Activated naive CD4-positive, alpha-beta T cell treated with anti-CD3 and anti-CD28 coated beads for 36 hours (primary cell): Measurements from ENCODE around the gene TM9SF3. TPM values are rescaled to one million over a fixed set of nuclear protein-coding genes. Genes with fewer than 3 reads are reported as not detected.
"Not testable (repeated sequence)": the region's sequence is repeated elsewhere in the genome, so short reads cannot be mapped to it uniquely, and the experiment has no call there.

Source experiments
- CTCF ChIA-PET: fragments of 350-600 bp; sonication (Branson Sonifier 250); formaldehyde crosslinking; loops from one replicate; lab custom pipeline; 2021; ENCODE audit warnings: antibody characterized with exemption; lab: Charles Lee
- DNase-seq: peaks from one replicate; pipeline ENCODE4 v3.0.0-alpha.2; 2020
- H3K27ac Mint-ChIP-seq: one replicate; pipeline ENCODE4 v1.8.0; 2021; ENCODE audit warnings: mild to moderate bottlenecking, mixed read lengths
- H3K27me3 Mint-ChIP-seq: one replicate; pipeline ENCODE4 v1.8.0; 2021; ENCODE audit warnings: low read depth, mixed read lengths
- H3K36me3 Mint-ChIP-seq: one replicate; pipeline ENCODE4 v1.8.0; 2021; ENCODE audit warnings: low read depth, mixed read lengths
- H3K4me1 Mint-ChIP-seq: one replicate; pipeline ENCODE4 v1.8.0; 2021; ENCODE audit warnings: low read depth, mixed read lengths
- H3K4me3 Mint-ChIP-seq: one replicate; pipeline ENCODE4 v1.8.0; 2021; ENCODE audit warnings: mild to moderate bottlenecking, moderate library complexity, mixed read lengths
- H3K9me3 Mint-ChIP-seq: one replicate; pipeline ENCODE4 v1.8.0; 2021; ENCODE audit warnings: mixed read lengths
- intact Hi-C: fragments of 100-400 bp; cut with micrococcal nuclease; formaldehyde crosslinking; loops from one replicate; pipeline ENCODE4 v1.15.1; 2023
- total RNA-seq, 2 experiments: library from RNA; stranded (reverse); gene quantifications; one replicate each; pipeline ENCODE4 v1.2.3, GENCODE V29; 2021

Gene TM9SF3
- total RNA-seq, 2 experiments from 2014 or later, result 39.6 to 41.0 TPM

DNA sequence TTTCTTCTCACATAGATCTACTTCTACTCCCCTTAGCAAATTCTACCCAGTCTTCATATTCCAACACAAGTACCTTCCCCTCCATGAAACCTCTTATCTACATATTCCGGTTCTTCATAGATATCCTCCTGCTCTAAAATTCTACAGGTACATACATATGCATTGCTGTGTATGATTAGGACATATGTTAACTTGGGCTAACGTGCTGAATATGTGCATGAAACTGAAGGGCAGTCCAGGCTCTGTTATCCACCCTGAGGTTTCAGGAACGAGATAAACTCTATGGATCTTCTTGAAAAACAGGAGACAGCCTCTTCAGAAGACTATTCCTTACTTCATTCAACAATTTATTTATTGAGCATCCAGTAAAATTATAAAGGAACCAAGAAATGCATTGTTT lies 31.5 kb downstream of the TM9SF3 start:
- CTCF ChIA-PET, result interaction anchor here (1.5 to 1.6 kb wide), 2 partner anchors 10 to 161 kb away, joined by 4 to 5 read pairs; no protein-coding TSS in a partner anchor
- Mint-ChIP-seq H3K9me3 (no peaks in the 10 kb centered on the region), H3K4me3 (no peak overlapping the region), H3K27me3 (no peaks in the 10 kb centered on the region), H3K4me1 (no peaks in the 10 kb centered on the region), H3K27ac (no peak overlapping the region), H3K36me3 (peaks cover 16% of the 10 kb centered on the region)
- intact Hi-C loops, result no loop called here
- DNase-seq, result no peak

DNA sequence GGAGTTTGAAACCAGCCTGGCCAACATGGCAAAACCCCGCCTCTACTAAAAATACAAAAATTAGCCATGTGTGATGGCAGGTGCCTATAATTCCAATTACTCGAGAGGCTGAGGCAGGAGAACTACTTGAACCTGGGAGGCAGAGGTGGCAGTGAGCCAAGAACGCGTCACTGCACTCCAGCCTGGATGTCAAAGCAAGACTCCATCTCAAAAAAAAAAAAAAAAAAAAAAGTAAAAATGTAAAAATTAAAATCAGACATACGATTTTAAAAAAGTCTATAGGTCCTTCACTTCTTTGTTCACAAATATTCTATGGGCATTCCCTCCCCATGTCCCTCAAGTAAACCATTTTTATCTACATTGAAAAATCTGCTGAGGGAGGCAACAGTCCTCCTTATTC lies 38.2 kb downstream of the TM9SF3 start:
- CTCF ChIA-PET, result no interaction called here
- H3K9me3 Mint-ChIP-seq, result no peaks in the 10 kb centered on the region
- intact Hi-C loops, result no loop called here
- H3K27me3 Mint-ChIP-seq, result no peaks in the 10 kb centered on the region
- no peaks in the 10 kb centered on the region for H3K4me1 Mint-ChIP-seq
- no peak overlapping the region for H3K4me3 Mint-ChIP-seq
- H3K36me3 Mint-ChIP-seq, result peaks cover 40% of the 10 kb centered on the region
- DNase-seq, result no peak
- H3K27ac Mint-ChIP-seq, result no peak overlapping the region

DNA sequence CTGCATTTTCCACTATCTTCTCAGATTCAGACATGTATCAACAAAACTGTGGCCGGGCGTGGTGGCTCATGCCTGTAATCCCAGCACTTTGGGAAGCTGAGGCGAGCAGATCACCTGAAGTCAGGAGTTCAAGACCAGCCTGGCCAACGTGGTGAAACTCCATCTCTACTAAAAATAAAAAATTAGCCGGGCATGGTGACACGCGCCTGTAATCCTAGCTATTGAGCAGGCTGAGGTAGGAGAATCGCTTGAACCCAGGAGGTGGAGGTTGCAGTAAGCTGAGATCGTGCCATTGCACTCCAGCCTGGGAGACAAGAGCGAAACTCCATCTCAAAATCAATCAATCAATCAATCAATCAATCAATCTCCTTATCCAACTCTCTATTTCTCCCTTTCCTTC lies 41.3 kb downstream of the TM9SF3 start:
- DNase-seq, H3K4me1 Mint-ChIP-seq, H3K9me3 Mint-ChIP-seq, H3K27me3 Mint-ChIP-seq, H3K27ac Mint-ChIP-seq, H3K4me3 Mint-ChIP-seq, intact Hi-C loops: not testable (repeated sequence)
- CTCF ChIA-PET, result interaction anchor here (1.1 kb wide), 1 partner anchor 18 kb away, joined by 4 read pairs; no protein-coding TSS in a partner anchor
- H3K36me3 Mint-ChIP-seq, result peaks cover 49% of the 10 kb centered on the region

DNA sequence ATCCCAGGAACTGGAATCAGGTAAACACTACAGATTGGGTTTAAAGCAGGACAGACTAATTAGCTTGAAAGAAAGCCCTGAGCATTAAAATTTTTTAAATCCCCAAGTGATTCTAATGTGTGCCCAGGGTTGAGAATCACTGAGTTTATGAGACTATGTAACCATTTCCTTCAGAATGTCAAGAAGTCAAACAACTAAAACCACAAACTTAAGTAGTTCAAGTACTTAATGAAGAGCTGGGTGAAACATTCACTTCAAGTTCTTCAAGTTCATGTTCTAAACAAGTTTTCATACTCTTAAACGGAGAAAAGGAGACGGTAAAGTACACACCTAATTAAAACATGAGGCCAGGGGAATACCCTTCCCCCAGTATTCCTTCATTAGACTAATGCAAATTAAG lies 44.9 kb downstream of the TM9SF3 start:
- H3K4me1 Mint-ChIP-seq, result peaks cover 2% of the 10 kb centered on the region
- no peaks in the 10 kb centered on the region for H3K27me3 Mint-ChIP-seq
- peaks cover 47% of the 10 kb centered on the region for H3K36me3 Mint-ChIP-seq
- no peaks in the 10 kb centered on the region for H3K9me3 Mint-ChIP-seq
- H3K4me3 Mint-ChIP-seq, result no peak overlapping the region
- intact Hi-C loops, result no loop called here
- CTCF ChIA-PET, result interaction anchor here (1.7 kb wide), 1 partner anchor 167 kb away, joined by 9 read pairs; no protein-coding TSS in a partner anchor
- no peak for DNase-seq
- no peak overlapping the region for H3K27ac Mint-ChIP-seq

DNA sequence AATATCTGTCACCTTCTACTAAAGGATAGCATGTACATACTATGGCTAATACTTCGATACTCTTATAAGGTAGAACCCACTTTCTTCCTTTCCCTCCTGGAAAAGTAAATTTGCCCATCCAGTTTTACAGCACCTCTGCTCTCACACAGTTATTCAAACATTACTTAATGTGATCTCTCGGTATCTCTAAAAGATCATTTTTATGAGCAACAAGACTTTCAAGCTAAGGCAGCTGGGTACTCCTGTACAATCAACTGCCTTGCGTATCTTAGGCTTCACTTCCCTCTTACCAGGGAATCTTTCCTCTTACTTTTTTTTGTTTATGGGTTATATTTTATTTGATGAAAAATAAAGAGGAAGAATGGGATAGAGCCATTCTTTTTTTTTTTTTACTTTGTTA lies 46.6 kb downstream of the TM9SF3 start:
- Mint-ChIP-seq H3K9me3 (no peaks in the 10 kb centered on the region), H3K4me3 (no peak overlapping the region), H3K36me3 (peaks cover 34% of the 10 kb centered on the region), H3K27ac (no peak overlapping the region), H3K27me3 (no peaks in the 10 kb centered on the region), H3K4me1 (peaks cover 2% of the 10 kb centered on the region)
- intact Hi-C loops, result no loop called here
- CTCF ChIA-PET, result interaction anchor here (0.7 to 1.7 kb wide), 4 partner anchors 26 to 670 kb away, joined by 3 to 9 read pairs (median 4); partner anchors contain the start of gene TLL2
- no peak for DNase-seq

DNA sequence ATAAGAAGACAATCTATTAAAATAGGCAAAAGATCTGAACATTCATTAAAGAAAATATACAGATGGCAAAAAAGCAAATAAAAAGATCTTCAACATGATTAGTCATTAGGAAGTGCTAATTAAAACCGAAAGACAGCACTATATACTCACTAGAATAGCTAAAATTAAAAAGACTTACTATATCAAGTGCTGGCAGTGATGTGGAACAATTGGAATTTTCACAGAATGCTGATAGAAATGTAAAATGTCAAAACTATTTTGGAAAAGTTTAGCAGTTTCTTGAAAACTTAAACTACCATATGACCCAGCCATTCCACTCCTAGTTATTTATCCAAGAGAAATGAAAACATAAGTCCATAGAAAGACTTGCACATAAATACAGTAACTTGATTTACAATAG lies 48.1 kb downstream of the TM9SF3 start:
- Mint-ChIP-seq H3K4me3 (no peak overlapping the region), H3K27me3 (no peaks in the 10 kb centered on the region), H3K36me3 (peaks cover 31% of the 10 kb centered on the region), H3K27ac (no peak overlapping the region), H3K9me3 (no peaks in the 10 kb centered on the region), H3K4me1 (peaks cover 2% of the 10 kb centered on the region)
- CTCF ChIA-PET, result interaction anchor here (1.0 kb wide), 1 partner anchor 25 kb away, joined by 3 read pairs; the partner anchor contains the start of gene TLL2
- no peak for DNase-seq
- intact Hi-C loops, result no loop called here

DNA sequence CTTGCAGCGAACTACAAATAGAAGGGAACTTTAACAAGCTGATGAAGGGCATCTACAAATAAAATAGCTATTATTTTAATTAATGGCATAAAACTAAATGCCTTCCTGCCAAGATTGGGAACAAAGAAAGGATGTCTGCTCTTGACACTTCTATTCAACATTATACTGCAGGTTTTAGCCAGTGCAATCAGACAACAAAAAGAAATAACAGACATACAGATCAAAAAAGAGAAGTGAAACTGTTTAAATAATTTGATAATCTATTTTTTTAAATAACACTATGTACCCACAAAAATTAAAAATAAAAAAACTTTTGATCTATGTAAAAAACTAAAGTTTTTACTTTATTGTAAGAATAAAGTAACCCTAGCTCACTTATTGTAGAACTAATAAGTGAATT lies 50.7 kb downstream of the TM9SF3 start:
- Mint-ChIP-seq H3K27me3 (no peaks in the 10 kb centered on the region), H3K4me3 (no peak overlapping the region), H3K27ac (no peak overlapping the region), H3K36me3 (peaks cover 24% of the 10 kb centered on the region), H3K4me1 (peaks cover 4% of the 10 kb centered on the region), H3K9me3 (no peaks in the 10 kb centered on the region)
- no peak for DNase-seq
- CTCF ChIA-PET, result no interaction called here
- intact Hi-C loops, result no loop called here

DNA sequence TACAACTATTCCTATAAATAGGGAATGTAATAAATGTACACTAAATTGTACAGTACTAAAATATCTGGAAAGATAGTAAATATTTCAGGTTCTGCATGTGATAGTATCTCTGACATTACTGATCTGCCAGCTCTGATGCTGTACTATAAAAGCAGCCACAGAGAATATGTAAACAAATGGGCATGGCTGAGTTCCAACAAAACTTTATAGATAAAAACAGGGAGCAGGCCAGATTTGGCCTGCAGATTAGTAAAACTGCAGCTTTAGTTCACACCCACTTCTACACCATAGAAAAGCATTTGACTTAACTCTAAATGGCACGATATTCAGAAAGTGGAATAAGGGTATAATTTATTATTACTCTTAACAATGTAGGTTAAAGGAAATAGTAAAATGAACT lies 54.3 kb downstream of the TM9SF3 start:
- CTCF ChIA-PET, result no interaction called here
- Mint-ChIP-seq H3K9me3 (no peaks in the 10 kb centered on the region), H3K36me3 (peaks cover 21% of the 10 kb centered on the region), H3K27me3 (no peaks in the 10 kb centered on the region), H3K4me1 (peaks cover 4% of the 10 kb centered on the region), H3K27ac (no peak overlapping the region), H3K4me3 (no peak overlapping the region)
- DNase-seq, result no peak
- intact Hi-C loops, result no loop called here

DNA sequence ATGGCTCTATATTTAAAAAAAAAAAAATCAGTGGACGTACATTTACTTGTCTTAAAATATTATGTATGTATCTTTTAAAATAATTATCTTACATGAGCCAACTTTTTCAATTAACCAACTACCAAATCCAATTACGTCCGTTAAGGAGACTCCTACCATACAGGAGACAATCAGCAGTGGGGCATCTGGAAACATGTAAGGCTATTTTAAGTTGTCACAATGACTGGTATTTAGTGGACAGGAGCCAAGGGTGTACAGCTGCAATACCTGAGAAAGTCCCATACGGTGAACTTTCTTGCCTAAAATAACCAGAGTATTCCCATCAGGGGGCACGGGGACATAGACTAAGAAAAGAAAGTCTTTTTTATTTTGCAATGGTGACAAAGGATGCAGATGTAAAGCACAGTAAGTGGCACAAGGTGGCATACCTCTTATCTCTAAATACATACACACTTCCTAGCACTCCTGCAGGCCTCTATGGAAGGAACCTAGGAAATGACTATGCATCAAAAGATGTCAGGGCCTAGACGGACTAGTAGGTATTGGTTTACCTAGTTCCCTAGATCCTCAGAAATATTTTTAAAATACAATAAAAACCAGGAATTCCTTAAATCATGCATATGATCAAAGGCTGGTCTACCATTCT lies 57.1 kb downstream of the TM9SF3 start:
- intact Hi-C loops, result no loop called here

DNA sequence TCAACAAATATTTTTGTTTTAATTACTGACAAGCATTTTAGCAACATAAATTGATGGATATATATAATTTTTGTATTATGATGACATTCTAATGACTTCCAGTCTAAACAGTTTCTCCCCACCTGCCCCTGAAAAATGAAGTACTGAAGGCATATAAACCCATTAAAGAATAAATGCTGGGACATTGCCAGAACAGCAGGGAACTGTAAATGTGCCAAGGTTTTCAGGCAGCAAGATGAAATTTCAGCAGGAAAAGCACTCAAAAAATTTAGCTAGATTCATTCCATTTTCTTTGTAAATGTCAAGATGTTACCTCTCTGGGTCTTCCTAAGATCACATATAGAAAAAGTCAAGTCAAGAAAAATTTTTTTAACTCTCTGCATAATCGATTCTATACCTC lies 62.1 kb downstream of the TM9SF3 start:
- H3K4me1 Mint-ChIP-seq, result no peaks in the 10 kb centered on the region
- H3K27ac Mint-ChIP-seq, result no peak overlapping the region
- no peak for DNase-seq
- intact Hi-C loops, result no loop called here
- no peaks in the 10 kb centered on the region for H3K9me3 Mint-ChIP-seq
- no peaks in the 10 kb centered on the region for H3K27me3 Mint-ChIP-seq
- CTCF ChIA-PET, result no interaction called here
- H3K4me3 Mint-ChIP-seq, result no peak overlapping the region
- H3K36me3 Mint-ChIP-seq, result peaks cover 43% of the 10 kb centered on the region

More for the DNA sequence above, 57.1 kb downstream of the TM9SF3 start:
- Mint-ChIP-seq H3K9me3 (no peaks in the 10 kb centered on the region), H3K27ac (no peak overlapping the region), H3K4me1 (peaks cover 2% of the 10 kb centered on the region), H3K27me3 (no peaks in the 10 kb centered on the region), H3K36me3 (peaks cover 33% of the 10 kb centered on the region), H3K4me3 (no peak overlapping the region)
- CTCF ChIA-PET, result no interaction called here
- DNase-seq, result no peak

DNA sequence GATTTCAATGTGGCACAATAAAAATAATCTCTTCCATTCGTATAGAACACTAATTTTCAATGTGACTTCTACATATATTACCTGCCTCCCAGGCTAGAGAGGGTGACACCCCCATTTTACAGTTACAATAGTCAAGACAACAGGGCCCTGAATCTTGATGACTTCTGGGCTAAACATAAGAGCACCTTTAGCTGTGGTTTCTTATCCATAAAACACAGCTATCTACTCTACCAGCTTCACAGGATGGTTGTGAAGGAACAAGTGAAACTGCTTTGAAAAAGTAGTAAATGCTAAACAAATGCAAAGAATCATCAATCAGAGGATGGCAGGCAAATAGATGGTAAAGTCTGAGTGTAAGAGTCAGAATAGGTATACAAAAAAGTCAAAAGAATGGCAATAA lies 69.5 kb downstream of the TM9SF3 start:
- H3K27ac Mint-ChIP-seq, result no peak overlapping the region
- no peak for DNase-seq
- peaks cover 9% of the 10 kb centered on the region for H3K36me3 Mint-ChIP-seq
- peaks cover 31% of the 10 kb centered on the region for H3K27me3 Mint-ChIP-seq
- CTCF ChIA-PET, result interaction anchor here (0.7 kb wide), 1 partner anchor 120 kb away, joined by 3 read pairs; no protein-coding TSS in a partner anchor
- intact Hi-C loops, result no loop called here
- no peak overlapping the region for H3K4me3 Mint-ChIP-seq
- H3K4me1 Mint-ChIP-seq, result peaks cover 10% of the 10 kb centered on the region
- no peaks in the 10 kb centered on the region for H3K9me3 Mint-ChIP-seq

DNA sequence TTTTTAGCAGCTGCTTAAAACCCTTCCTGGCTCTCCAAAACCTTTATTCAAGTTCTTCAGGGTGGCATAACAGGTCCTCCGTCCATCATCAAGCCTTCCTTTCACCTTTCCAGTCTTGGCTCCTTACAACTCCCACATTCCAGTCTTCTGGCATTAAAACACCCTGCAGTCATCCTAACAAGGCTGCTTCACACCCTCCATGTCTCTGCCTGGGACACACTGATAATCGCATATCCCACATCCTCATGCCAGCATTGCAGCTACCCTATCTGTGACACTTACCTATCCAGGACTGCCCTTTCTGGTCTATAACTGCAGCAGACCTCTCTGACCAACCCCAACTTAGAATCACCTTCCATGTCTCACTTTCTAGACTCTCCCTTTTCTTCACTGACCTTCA lies 70.5 kb downstream of the TM9SF3 start:
- CTCF ChIA-PET, result no interaction called here

More for the DNA sequence above, 70.5 kb downstream of the TM9SF3 start:
- Mint-ChIP-seq H3K9me3 (no peaks in the 10 kb centered on the region), H3K4me1 (peaks cover 14% of the 10 kb centered on the region), H3K27me3 (peaks cover 40% of the 10 kb centered on the region), H3K36me3 (peaks cover 6% of the 10 kb centered on the region), H3K4me3 (no peak overlapping the region), H3K27ac (no peak overlapping the region)
- intact Hi-C loops, result no loop called here
- no peak for DNase-seq
